Activated naive CD4-positive, alpha-beta T cell treated with anti-CD3 and anti-CD28 coated beads, Interleukin-2, amount 50 U/mL, for 72 hours (primary cell): ENCODE results near the gene ALDH3B2. TPM values are rescaled to one million over a fixed set of nuclear protein-coding genes. Genes with fewer than 3 reads are reported as not detected.
"Not testable (repeated sequence)": the region's sequence is repeated elsewhere in the genome, so short reads cannot be mapped to it uniquely, and the experiment has no call there.

Source experiments
- ATAC-seq, 2 donors: fragments of 150-1000 bp; cut with Tn5 transposase; 2 replicates each; pipeline ENCODE4 v1.10.0; 2021; ENCODE audit warnings: mild to moderate bottlenecking in 2 of 2, moderate library complexity in 2 of 2
- DNase-seq, 2 donors: peaks; one replicate each; pipeline ENCODE4 v3.0.0; 2021 to 2022; ENCODE audit warnings: low spot score in 2 of 2
- H3K27ac Mint-ChIP-seq, 2 donors: one replicate each; pipeline ENCODE4 v1.8.0; 2022; ENCODE audit warnings: mild to moderate bottlenecking in 2 of 2, mixed read lengths in 2 of 2
- H3K36me3 Mint-ChIP-seq, 2 donors: one replicate each; pipeline ENCODE4 v1.8.0; 2022; ENCODE audit warnings: mixed read lengths in 2 of 2
- H3K9me3 Mint-ChIP-seq, 2 donors: one replicate each; pipeline ENCODE4 v1.8.0; 2022; ENCODE audit warnings: mixed read lengths in 2 of 2
- total RNA-seq, 2 donors: library from RNA; stranded (reverse); gene quantifications; one replicate each; pipeline ENCODE4 v1.2.3, GENCODE V29; 2022

The ALDH3B2 gene
- total RNA-seq, 2 donors from 2014 or later, result not detected

GRCh38 chr11:67695606-67696005, 21.2 kb upstream of the ALDH3B2 start:
- no peaks in the 10 kb centered on the region for H3K9me3 Mint-ChIP-seq
- DNase-seq, result no peak
- H3K27ac Mint-ChIP-seq, result no peak overlapping the region
- no peaks in the 10 kb centered on the region for H3K36me3 Mint-ChIP-seq
- no peak for ATAC-seq

- Mint-ChIP-seq H3K9me3 (no peaks in the 10 kb centered on the region), H3K27ac (no peak overlapping the region), H3K36me3 (no peaks in the 10 kb centered on the region)
- DNase-seq (no peak), ATAC-seq (no peak)
Measured at GRCh38 chr11:67694875-67695555, 20.6 kb upstream of the ALDH3B2 start.

- H3K36me3 Mint-ChIP-seq, result no peaks in the 10 kb centered on the region
- H3K27ac Mint-ChIP-seq, result no peak overlapping the region
- DNase-seq (no peak), ATAC-seq (no peak)
- no peaks in the 10 kb centered on the region for H3K9me3 Mint-ChIP-seq
Measured at GRCh38 chr11:67691149-67691548, 16.7 kb upstream of the ALDH3B2 start.

- DNase-seq, result no peak
- Mint-ChIP-seq H3K9me3 (no peaks in the 10 kb centered on the region), H3K27ac (no peak overlapping the region), H3K36me3 (no peaks in the 10 kb centered on the region)
- ATAC-seq, result peak in 1 of 2 donors; percentile 39
Measured at GRCh38 chr11:67689178-67689577, 14.8 kb upstream of the ALDH3B2 start.

DNA sequence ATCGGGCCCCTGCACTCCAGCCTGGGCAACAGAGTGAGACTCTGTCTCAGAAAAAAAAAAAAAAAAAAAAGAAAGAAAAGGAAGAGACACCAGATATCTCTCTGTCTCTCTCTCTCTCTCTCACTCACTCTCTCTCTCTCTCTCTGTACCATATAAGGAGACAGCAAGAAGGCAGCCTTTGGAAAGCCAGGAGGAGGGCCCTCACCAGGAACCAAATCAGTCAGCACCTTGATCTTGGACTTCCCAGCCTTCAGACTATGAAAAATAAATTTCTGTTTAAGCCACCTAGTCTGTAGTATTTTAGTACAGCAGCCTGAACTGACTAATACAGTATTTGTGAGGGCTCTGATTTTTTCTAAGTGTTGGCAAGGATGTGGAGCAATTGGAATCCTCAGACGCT, 13.6 kb upstream of the ALDH3B2 start:
- DNase-seq (no peak), ATAC-seq (peak in 1 of 2 donors; percentile 64)
- no peak overlapping the region for H3K27ac Mint-ChIP-seq
- no peaks in the 10 kb centered on the region for H3K36me3 Mint-ChIP-seq
- H3K9me3 Mint-ChIP-seq, result no peaks in the 10 kb centered on the region

- not testable (repeated sequence) for DNase-seq, H3K27ac Mint-ChIP-seq, H3K36me3 Mint-ChIP-seq, ATAC-seq, H3K9me3 Mint-ChIP-seq
Measured at GRCh38 chr11:67685641-67686332, 11.4 kb upstream of the ALDH3B2 start.

DNA sequence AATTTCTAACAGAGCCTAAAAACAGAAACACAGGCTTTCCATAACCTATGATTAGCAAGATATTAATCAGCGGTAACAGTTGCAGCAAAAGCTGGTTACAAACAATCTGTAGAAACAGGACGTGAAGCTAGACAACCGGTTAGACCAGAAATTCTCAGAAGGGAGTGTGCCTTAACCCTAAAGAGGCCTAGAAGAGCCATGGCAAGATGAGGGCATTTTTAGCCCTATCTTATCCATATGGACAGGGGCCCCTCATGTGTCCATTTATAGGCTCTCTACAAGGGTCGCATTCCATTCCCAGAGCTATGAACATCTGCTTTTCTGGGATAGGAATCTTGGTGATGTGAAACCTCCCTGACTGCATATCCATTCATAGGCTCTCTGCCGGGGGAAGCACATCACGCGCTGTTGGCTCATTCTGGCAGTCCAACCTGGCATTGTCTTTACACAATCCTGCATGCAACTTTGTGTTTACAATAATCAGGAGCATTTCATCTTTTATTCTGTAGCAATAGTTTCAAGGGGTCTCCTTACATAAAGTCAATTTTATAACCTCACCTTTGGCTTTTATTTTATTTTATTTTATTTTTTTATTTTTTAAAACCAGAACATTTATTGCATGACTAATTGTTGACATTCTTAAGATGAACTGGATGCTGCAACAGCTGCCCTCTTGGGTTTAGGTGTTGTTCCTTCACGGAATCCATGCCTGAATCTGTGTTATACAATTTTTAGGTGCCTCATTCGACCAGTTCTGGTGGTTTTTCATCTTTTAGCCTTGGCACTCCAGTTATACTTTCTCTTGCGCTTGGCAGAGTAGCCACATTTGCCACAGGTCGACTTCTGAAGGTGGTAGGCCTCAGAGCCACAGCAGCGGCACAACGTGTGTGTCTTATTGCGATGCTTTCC, 8.0 kb upstream of the ALDH3B2 start:
- not testable (repeated sequence) for DNase-seq, ATAC-seq

DNA sequence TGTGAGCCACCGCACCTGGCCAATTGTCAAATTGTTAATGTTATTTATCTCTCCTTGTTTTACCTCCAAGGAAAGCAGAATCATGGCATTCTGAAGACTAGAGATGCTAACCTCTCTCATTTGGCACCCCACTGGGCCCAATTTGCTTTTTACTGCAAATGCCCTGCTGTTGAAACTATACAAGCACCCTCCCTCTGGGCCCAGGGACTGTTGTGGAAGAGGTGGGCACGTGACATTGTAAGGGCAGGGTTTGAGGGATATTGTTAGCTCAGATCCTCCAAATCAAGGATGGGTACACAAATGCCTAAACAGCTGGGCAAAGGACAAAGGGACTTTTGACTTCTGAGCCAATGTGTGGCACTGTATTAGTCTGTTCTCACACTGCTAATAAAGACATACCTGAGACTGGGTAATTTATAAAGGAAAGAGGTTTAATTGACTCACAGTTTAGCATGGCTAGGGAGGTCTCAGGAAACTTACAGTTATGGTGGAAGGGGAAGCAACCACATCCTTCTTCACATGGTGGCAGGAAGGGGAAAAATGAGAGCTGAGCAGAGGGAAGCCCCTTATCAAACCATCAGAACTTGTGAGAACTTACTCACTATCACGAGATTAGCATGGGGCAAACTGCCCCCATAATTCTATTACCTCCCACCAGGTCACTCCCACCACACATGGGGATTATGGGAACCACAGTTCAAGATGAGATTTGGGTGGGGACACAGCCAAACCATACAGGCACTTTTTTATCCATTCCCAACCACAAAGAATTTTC, 6.5 kb upstream of the ALDH3B2 start:
- H3K9me3 Mint-ChIP-seq, result peaks cover 0 to 9% of the 10 kb centered on the region in 2 donors

More for the DNA sequence above, 8.0 kb upstream of the ALDH3B2 start:
- not testable (repeated sequence) for H3K36me3 Mint-ChIP-seq, H3K9me3 Mint-ChIP-seq, H3K27ac Mint-ChIP-seq

DNA sequence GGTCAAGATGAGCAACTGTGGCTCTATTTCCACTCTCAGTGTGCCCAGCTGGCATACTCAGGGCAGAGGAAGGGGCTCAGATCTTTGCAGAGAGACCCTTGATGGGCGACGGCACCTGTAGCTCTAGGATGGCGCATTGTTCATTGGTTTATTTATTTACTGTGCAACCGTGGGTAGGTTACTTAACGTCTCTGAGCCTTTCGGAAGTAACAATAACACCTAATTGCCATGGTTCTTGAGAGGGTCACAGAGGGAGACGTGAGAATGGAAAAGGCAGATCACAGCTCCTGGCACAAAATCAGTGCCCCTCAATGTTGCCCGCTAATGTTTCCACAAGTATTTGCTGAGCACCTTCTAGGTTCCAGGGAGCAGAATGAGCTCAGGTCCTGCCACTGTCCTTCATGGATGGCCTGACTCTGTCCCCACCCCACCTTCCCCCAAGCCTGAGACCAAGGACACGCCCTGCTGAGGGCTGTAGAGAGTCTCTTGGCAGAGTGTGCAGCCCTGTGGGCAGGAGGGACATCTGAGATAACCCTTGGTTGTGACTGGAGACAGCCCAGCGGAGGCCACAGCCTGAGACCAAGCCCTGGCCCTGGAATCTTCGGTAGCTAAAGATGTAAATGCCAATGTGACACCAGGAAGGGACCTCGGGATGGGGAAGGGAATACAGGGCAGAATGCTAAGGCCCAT, 780 bp upstream of the ALDH3B2 start:
- Mint-ChIP-seq H3K27ac (no peak overlapping the region), H3K36me3 (no peaks in the 10 kb centered on the region), H3K9me3 (peaks cover 0 to 6% of the 10 kb centered on the region in 2 donors)
- ATAC-seq (no peak), DNase-seq (no peak)

More for the DNA sequence above, 6.5 kb upstream of the ALDH3B2 start:
- DNase-seq (no peak), ATAC-seq (no peak)
- no peak overlapping the region for H3K27ac Mint-ChIP-seq
- peaks cover 0 to 5% of the 10 kb centered on the region in 2 donors for H3K36me3 Mint-ChIP-seq

- DNase-seq (peak in 1 of 2 donors; percentile 30), ATAC-seq (no peak)
- H3K36me3 Mint-ChIP-seq, result no peaks in the 10 kb centered on the region
- peaks cover 0 to 6% of the 10 kb centered on the region in 2 donors for H3K9me3 Mint-ChIP-seq
- H3K27ac Mint-ChIP-seq, result no peak overlapping the region
Measured at GRCh38 chr11:67673902-67674301, 521 bp downstream of the ALDH3B2 start.

GRCh38 chr11:67673358-67673757, 1.1 kb downstream of the ALDH3B2 start:
- DNase-seq (no peak), ATAC-seq (no peak)
- no peak overlapping the region for H3K27ac Mint-ChIP-seq
- H3K9me3 Mint-ChIP-seq, result peaks cover 0 to 6% of the 10 kb centered on the region in 2 donors
- no peaks in the 10 kb centered on the region for H3K36me3 Mint-ChIP-seq

GRCh38 chr11:67671211-67671520, 3.3 kb downstream of the ALDH3B2 start:
- H3K36me3 Mint-ChIP-seq, result no peaks in the 10 kb centered on the region
- DNase-seq (no peak), ATAC-seq (no peak)
- no peak overlapping the region for H3K27ac Mint-ChIP-seq
- H3K9me3 Mint-ChIP-seq, result peaks cover 0 to 1% of the 10 kb centered on the region in 2 donors

GRCh38 chr11:67670316-67671210, 3.9 kb downstream of the ALDH3B2 start:
- H3K36me3 Mint-ChIP-seq, result no peaks in the 10 kb centered on the region
- H3K9me3 Mint-ChIP-seq, result no peaks in the 10 kb centered on the region
- no peak for ATAC-seq
- peak in 1 of 2 donors; percentile 48 for DNase-seq
- no peak overlapping the region for H3K27ac Mint-ChIP-seq

GRCh38 chr11:67668192-67668551, 6.3 kb downstream of the ALDH3B2 start:
- Mint-ChIP-seq H3K9me3 (no peaks in the 10 kb centered on the region), H3K27ac (no peak overlapping the region), H3K36me3 (no peaks in the 10 kb centered on the region)
- ATAC-seq (no peak), DNase-seq (no peak)

- ATAC-seq (no peak), DNase-seq (no peak)
- Mint-ChIP-seq H3K9me3 (no peaks in the 10 kb centered on the region), H3K27ac (no peak overlapping the region), H3K36me3 (no peaks in the 10 kb centered on the region)
Measured at GRCh38 chr11:67667490-67668191, 6.8 kb downstream of the ALDH3B2 start.
